CD14-positive monocyte (primary cell): ENCODE results near the gene MCF2L. TPM values are rescaled to one million over a fixed set of nuclear protein-coding genes. Genes with fewer than 3 reads are reported as not detected.

Experiments
- DNase-seq, 3 donors: peaks; one replicate each; pipeline ENCODE4 v3.0.0-alpha.2; 2011 to 2022
- H2AFZ ChIP-seq: 2 replicates; pipeline ENCODE4 v1.6.0; 2012; ENCODE audit warnings: mild to moderate bottlenecking, low read depth, low read length, inconsistent platforms; ENCODE audit not compliant: insufficient read depth, poor library complexity, severe bottlenecking
- H3K27ac ChIP-seq, 2 donors: 1 replicate in 1 of 2; 2 replicates in 1 of 2; pipeline ENCODE4 v1.5.1; 2012 to 2013; ENCODE audit warnings: low read length in 2 of 2, control low read depth in 1 of 2, inconsistent platforms in 1 of 2, low read depth in 1 of 2, mild to moderate bottlenecking in 1 of 2
- H3K27me3 ChIP-seq, 2 donors: one replicate each; pipeline versions ENCODE4 v1.6.0 to v1.6.1; 2011 to 2013; ENCODE audit warnings: low read length in 2 of 2; ENCODE audit not compliant: control insufficient read depth in 2 of 2, insufficient read depth in 2 of 2
- H3K36me3 ChIP-seq, 2 donors: replicated peaks in 1 of 2; 1 replicate in 1 of 2; 2 replicates in 1 of 2; pipeline versions ENCODE4 v1.5.1 to v1.6.1; 2012 to 2013; ENCODE audit warnings: low read length in 2 of 2, control low read depth in 1 of 2, inconsistent platforms in 1 of 2, mild to moderate bottlenecking in 1 of 2; ENCODE audit not compliant: insufficient read depth in 2 of 2, control insufficient read depth in 1 of 2
- H3K4me1 ChIP-seq, 2 donors: 1 replicate in 1 of 2; 2 replicates in 1 of 2; pipeline versions ENCODE4 v1.5.1 to v1.6.1; 2012 to 2013; ENCODE audit warnings: low read length in 2 of 2, control low read depth in 1 of 2, inconsistent platforms in 1 of 2, mild to moderate bottlenecking in 1 of 2, moderate library complexity in 1 of 2; ENCODE audit not compliant: insufficient read depth in 2 of 2, control insufficient read depth in 1 of 2
- H3K4me2 ChIP-seq: replicated peaks from 2 replicates; pipeline ENCODE3; 2012; ENCODE audit warnings: low read length, moderate library complexity, mild to moderate bottlenecking; ENCODE audit not compliant: poor library complexity, severe bottlenecking; ENCODE audit errors: extremely low read depth
- H3K4me3 ChIP-seq, 3 experiments: fragments of 200-600 bp in 1 of 3; sonication (generic) in 1 of 3; replicated peaks in 1 of 3; 1 replicate in 2 of 3; 2 replicates in 1 of 3; pipeline ENCODE4 v1.5.1; 2011 to 2013; ENCODE audit warnings: low read length in 3 of 3, mild to moderate bottlenecking in 3 of 3, control low read depth in 2 of 3, low read depth in 2 of 3, inconsistent platforms in 1 of 3, moderate library complexity in 1 of 3
- H3K79me2 ChIP-seq: 2 replicates; pipeline ENCODE4 v1.6.0; 2012; ENCODE audit warnings: mild to moderate bottlenecking, control low read depth, inconsistent platforms, low read length, moderate library complexity; ENCODE audit not compliant: insufficient read depth
- H3K9ac ChIP-seq: 2 replicates; pipeline ENCODE4 v1.6.0; 2017; ENCODE audit warnings: low read length, mild to moderate bottlenecking; ENCODE audit not compliant: insufficient read depth, poor library complexity, severe bottlenecking
- H3K9me3 ChIP-seq, 2 donors: replicated peaks in 1 of 2; 1 replicate in 1 of 2; 2 replicates in 1 of 2; pipeline versions ENCODE4 v1.5.1 to v1.6.1; 2012 to 2013; ENCODE audit warnings: low read length in 2 of 2, control low read depth in 1 of 2; ENCODE audit not compliant: control insufficient read depth in 1 of 2, insufficient read depth in 1 of 2
- H4K20me1 ChIP-seq: 2 replicates; pipeline ENCODE4 v1.6.0; 2012; ENCODE audit warnings: mild to moderate bottlenecking, low read length, control low read depth, moderate library complexity; ENCODE audit not compliant: insufficient read depth
- H3K27ac Mint-ChIP-seq, 7 donors: one replicate each; pipeline ENCODE4 v1.8.0; 2020; ENCODE audit warnings: mild to moderate bottlenecking in 7 of 7, mixed read lengths in 7 of 7, moderate library complexity in 6 of 7, inconsistent platforms in 2 of 7
- H3K27me3 Mint-ChIP-seq, 3 donors: one replicate each; pipeline ENCODE4 v1.8.0; 2021 to 2022; ENCODE audit warnings: low read depth in 3 of 3, mild to moderate bottlenecking in 3 of 3, mixed read lengths in 3 of 3, moderate library complexity in 3 of 3, inconsistent platforms in 1 of 3
- H3K36me3 Mint-ChIP-seq, 2 donors: one replicate each; pipeline ENCODE4 v1.8.0; 2020; ENCODE audit warnings: mixed read lengths in 2 of 2, inconsistent platforms in 1 of 2, mild to moderate bottlenecking in 1 of 2
- H3K4me1 Mint-ChIP-seq: one replicate; pipeline ENCODE4 v1.8.0; 2020; ENCODE audit warnings: mild to moderate bottlenecking, mixed read lengths
- H3K4me3 Mint-ChIP-seq, 2 donors: one replicate each; pipeline ENCODE4 v1.8.0; 2020; ENCODE audit warnings: mild to moderate bottlenecking in 2 of 2, mixed read lengths in 2 of 2, moderate library complexity in 1 of 2
- H3K9me3 Mint-ChIP-seq, 7 donors: one replicate each; pipeline ENCODE4 v1.8.0; 2020 to 2022; ENCODE audit warnings: mixed read lengths in 7 of 7, mild to moderate bottlenecking in 6 of 7, moderate library complexity in 6 of 7, inconsistent platforms in 2 of 7
- WGBS: methylation state at CpG from one replicate; pipeline ENCODE4 v1.1.5; 2013; ENCODE audit warnings: missing lambda C conversion rate; ENCODE audit not compliant: insufficient coverage; 5-methylcytosine and 5-hydroxymethylcytosine counted together
- intact Hi-C, 2 donors: fragments of 100-400 bp; cut with micrococcal nuclease; formaldehyde crosslinking; loops; one replicate each; pipeline versions ENCODE4 v1.15.0 to v1.15.1; 2023
- polyA plus RNA-seq, 3 donors: library from polyadenylated mRNA; depleted of rRNA in 1 of 3; unstranded in 2 of 3; stranded (reverse) in 1 of 3; fragments of 300-500 nt in 2 of 3; fragments of >200 nt in 1 of 3; fragmentation: Illumina TruSeq in 2 of 3; gene quantifications; 1 replicate in 2 of 3; 2 replicates in 1 of 3; pipeline ENCODE4 v1.2.3, GENCODE V29; 2012 to 2021
- TF ChIP-seq, protein P1 (sequence below): fragments of 200-600 bp; IDR thresholded peaks from one replicate; pipeline ENCODE4 v1.8.0; 2022; ENCODE audit warnings: antibody characterized with exemption, mild to moderate bottlenecking

The MCF2L gene
- polyA plus RNA-seq, 3 donors, result not detected

DNA sequence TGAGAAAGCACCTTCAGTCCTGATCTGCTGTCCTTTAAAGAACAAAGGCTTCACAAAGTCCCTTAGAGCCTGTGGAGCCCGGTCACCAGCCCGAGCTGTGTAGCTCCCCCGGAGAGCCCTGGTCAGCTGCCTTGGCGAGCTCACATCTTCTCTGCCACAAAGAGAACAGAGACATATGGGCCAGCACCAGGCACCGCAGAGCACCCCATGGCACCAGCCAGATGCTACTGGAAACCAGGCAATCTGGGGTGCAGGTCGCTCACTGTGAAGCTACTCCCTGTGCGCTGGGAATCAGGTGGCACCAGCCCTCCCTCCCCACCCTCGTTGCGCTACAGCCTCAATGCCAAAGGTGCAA lies 92.2 kb downstream of the MCF2L start:
- H3K36me3 ChIP-seq, result no peaks in the 10 kb centered on the region
- Mint-ChIP-seq H3K27me3 (peaks cover 0 to 2% (median 0%) of the 10 kb centered on the region in 3 donors), H3K9me3 (no peaks in the 10 kb centered on the region), H3K4me1 (no peaks in the 10 kb centered on the region), H3K27ac (no peak overlapping the region), H3K4me3 (no peak overlapping the region), H3K36me3 (no peaks in the 10 kb centered on the region)
- H3K27me3 ChIP-seq, result no peaks in the 10 kb centered on the region
- no peak overlapping the region for H3K27ac ChIP-seq
- intact Hi-C loops, result no loop called here
- TF ChIP-seq, protein P1, sequence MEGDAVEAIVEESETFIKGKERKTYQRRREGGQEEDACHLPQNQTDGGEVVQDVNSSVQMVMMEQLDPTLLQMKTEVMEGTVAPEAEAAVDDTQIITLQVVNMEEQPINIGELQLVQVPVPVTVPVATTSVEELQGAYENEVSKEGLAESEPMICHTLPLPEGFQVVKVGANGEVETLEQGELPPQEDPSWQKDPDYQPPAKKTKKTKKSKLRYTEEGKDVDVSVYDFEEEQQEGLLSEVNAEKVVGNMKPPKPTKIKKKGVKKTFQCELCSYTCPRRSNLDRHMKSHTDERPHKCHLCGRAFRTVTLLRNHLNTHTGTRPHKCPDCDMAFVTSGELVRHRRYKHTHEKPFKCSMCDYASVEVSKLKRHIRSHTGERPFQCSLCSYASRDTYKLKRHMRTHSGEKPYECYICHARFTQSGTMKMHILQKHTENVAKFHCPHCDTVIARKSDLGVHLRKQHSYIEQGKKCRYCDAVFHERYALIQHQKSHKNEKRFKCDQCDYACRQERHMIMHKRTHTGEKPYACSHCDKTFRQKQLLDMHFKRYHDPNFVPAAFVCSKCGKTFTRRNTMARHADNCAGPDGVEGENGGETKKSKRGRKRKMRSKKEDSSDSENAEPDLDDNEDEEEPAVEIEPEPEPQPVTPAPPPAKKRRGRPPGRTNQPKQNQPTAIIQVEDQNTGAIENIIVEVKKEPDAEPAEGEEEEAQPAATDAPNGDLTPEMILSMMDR, result no peak
- no peak overlapping the region for H3K9ac ChIP-seq
- no peak overlapping the region for H2AFZ ChIP-seq
- H3K9me3 ChIP-seq, result peaks cover 12 to 22% of the 10 kb centered on the region in 2 donors
- DNase-seq, result no peak
- H4K20me1 ChIP-seq, result no peaks in the 10 kb centered on the region
- no peaks in the 10 kb centered on the region for H3K4me1 ChIP-seq
- H3K4me2 ChIP-seq, result no peak overlapping the region
- no peaks in the 10 kb centered on the region for H3K79me2 ChIP-seq
- WGBS, result 96% methylated on average over 9 of the region's 9 CpGs
- no peak overlapping the region for H3K4me3 ChIP-seq

DNA sequence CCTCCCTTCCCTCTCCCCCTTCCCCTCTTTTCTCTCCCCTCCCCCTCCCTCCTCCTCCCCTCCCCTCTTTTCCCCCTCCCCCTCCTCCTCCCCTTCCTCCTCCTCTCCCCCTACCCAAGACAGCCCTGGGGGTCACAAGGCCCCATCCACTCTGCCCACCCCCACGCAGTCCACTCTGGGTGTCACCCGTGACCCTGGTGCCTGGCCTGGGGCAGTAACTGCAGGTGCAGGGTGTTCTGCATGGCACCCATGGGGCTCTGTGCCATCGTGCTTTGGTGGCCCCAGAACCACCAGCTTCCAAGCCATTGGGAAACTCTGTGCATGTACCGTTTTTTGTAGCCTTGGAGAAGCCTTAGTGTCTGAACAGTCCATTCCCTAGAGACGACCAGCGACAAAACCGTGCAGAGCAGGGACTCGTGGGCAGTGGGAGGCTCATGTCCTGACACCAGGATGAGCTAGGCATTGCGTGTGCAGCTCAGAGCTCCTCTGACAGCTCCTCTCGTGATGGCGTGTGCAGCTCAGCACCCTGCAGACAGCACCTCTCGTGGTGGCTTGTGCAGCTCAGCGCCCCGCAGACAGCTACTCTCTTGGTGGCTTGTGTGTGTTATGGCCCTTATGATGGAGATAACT lies 92.9 kb downstream of the MCF2L start:
- H3K4me1 Mint-ChIP-seq, result no peaks in the 10 kb centered on the region
- H3K27me3 Mint-ChIP-seq, result peaks cover 0 to 2% (median 0%) of the 10 kb centered on the region in 3 donors
- H3K27me3 ChIP-seq, result no peaks in the 10 kb centered on the region
- no peaks in the 10 kb centered on the region for H3K79me2 ChIP-seq
- no peak overlapping the region for H3K4me2 ChIP-seq
- WGBS, result 94% methylated on average over 11 of the region's 14 CpGs
- intact Hi-C loops, result no loop called here
- no peak overlapping the region for H2AFZ ChIP-seq
- H3K36me3 ChIP-seq, result no peaks in the 10 kb centered on the region
- H3K4me1 ChIP-seq, result no peaks in the 10 kb centered on the region
- TF ChIP-seq, protein P1, result no peak
- H3K9me3 Mint-ChIP-seq, result peaks cover 0 to under 1% (median 0%) of the 10 kb centered on the region in 7 donors
- no peak overlapping the region for H3K4me3 ChIP-seq
- H3K27ac ChIP-seq, result no peak overlapping the region
- no peaks in the 10 kb centered on the region for H4K20me1 ChIP-seq
- no peak overlapping the region for H3K4me3 Mint-ChIP-seq
- H3K9ac ChIP-seq, result no peak overlapping the region
- peaks cover 12 to 20% of the 10 kb centered on the region in 2 donors for H3K9me3 ChIP-seq
- no peak overlapping the region for H3K27ac Mint-ChIP-seq
- no peaks in the 10 kb centered on the region for H3K36me3 Mint-ChIP-seq
- DNase-seq, result no peak
